ENCODE results near the gene MAFB. TPM values are rescaled to one million over a fixed set of nuclear protein-coding genes. Genes with fewer than 3 reads are reported as not detected.

Gene MAFB
- total RNA-seq, 1 experiment from 2014 or later = 0.22 TPM

GRCh38 chr20:40711079-40711478 lies 22.0 kb upstream of the MAFB start:
- no peak for DNase-seq (ENCODE audit: low read depth, low spot score)
- Histone ChIP-seq H3K9me3 (ENCODE audit: control insufficient read depth in 1 of 2, insufficient read depth in 1 of 2, low read depth in 1 of 2, low read length in 2 of 2) (no peaks in the 10 kb centered on the region), H3K4me1 (ENCODE audit: control insufficient read depth in 1 of 2, insufficient read depth in 2 of 2, low read length in 2 of 2) (peaks cover 0 to 6% of the 10 kb centered on the region in 2 experiments; a peak in 2 of 4 replicates), H4K20me1 (ENCODE audit: insufficient read depth) (no peaks in the 10 kb centered on the region), H3K9ac (ENCODE audit: low read length) (no peak overlapping the region), H3K9me2 (ENCODE audit: insufficient read depth) (no peaks in the 10 kb centered on the region), H2AFZ (ENCODE audit: low read depth, low read length, poor library complexity, severe bottlenecking) (no peak overlapping the region), H3K27ac (ENCODE audit: low read depth, low read length) (no peak overlapping the region), H3K4me2 (ENCODE audit: low read length) (no peak overlapping the region), H3K27me3 (ENCODE audit: insufficient read depth, low read length) (peaks cover 11% of the 10 kb centered on the region; the same call in 1 of the 2 replicates), H3K36me3 (ENCODE audit: control insufficient read depth in 1 of 2, insufficient read depth in 2 of 2, low read length in 2 of 2) (no peaks in the 10 kb centered on the region), H3K4me3 (replicated peaks in 1 of 2; ENCODE audit: low read depth in 1 of 2, low read length in 2 of 2) (no peak overlapping the region), H3K79me2 (ENCODE audit: insufficient read depth, low read length) (no peaks in the 10 kb centered on the region)
- RAD21 ChIA-PET (ENCODE audit: low non-redundant PET in 1 of 2, low total read pairs in 2 of 2, uncharacterized antibody in 2 of 2, unreplicated experiment in 2 of 2) = no interaction called here
- CTCF ChIA-PET = interaction anchor here (2.1 kb wide), 1 partner anchor 30 kb away, joined by 4 read pairs; no protein-coding TSS in a partner anchor
- no TSS peak for BruUV-seq (replicated peaks)
- TF ChIP-seq ZBTB33 (IDR thresholded peaks at IDR 0.05; ENCODE audit: extremely low read depth, insufficient replicate concordance, low read length) (no peak), CEBPB (IDR thresholded peaks at IDR 0.05; ENCODE audit: low read depth) (no peak), FOSL1 (IDR thresholded peaks at IDR 0.05; ENCODE audit: low read depth) (no peak), SP1 (IDR thresholded peaks at IDR 0.05; ENCODE audit: low read depth) (no peak), SRF (IDR thresholded peaks at IDR 0.05; ENCODE audit: low read depth) (no peak), EZH2phosphoT487 (IDR thresholded peaks at IDR 0.05; ENCODE audit: borderline replicate concordance) (no peak), POLR2A (IDR thresholded peaks at IDR 0.05; ENCODE audit: borderline replicate concordance, extremely low read depth, insufficient read depth, insufficient read length) (no peak), CBX3 (IDR thresholded peaks at IDR 0.05; ENCODE audit: low read depth) (no peak), ELF1 (IDR thresholded peaks at IDR 0.05; ENCODE audit: borderline replicate concordance, low read depth) (no peak), ZFX (IDR thresholded peaks at IDR 0.05) (no peak), EGR1 (IDR thresholded peaks at IDR 0.05; ENCODE audit: low read depth) (no peak), JUND (IDR thresholded peaks at IDR 0.05) (no peak), EZH2 (IDR thresholded peaks at IDR 0.05) (no peak), ZNF274 (IDR thresholded peaks at IDR 0.05; ENCODE audit: low read depth, low read length) (no peak), YY1 (IDR thresholded peaks at IDR 0.05; ENCODE audit: extremely low read depth, insufficient replicate concordance, low read depth, low read length) (no peak), POLR2AphosphoS5 (IDR thresholded peaks at IDR 0.05; ENCODE audit: low read depth, low read length) (no peak), REST (IDR thresholded peaks at IDR 0.05; ENCODE audit: low read depth) (no peak), ATF3 (IDR thresholded peaks at IDR 0.05) (no peak), MAX (IDR thresholded peaks at IDR 0.05) (no peak), TCF7L2 (IDR thresholded peaks at IDR 0.05; ENCODE audit: borderline replicate concordance, extremely low read depth, insufficient read depth, insufficient read length) (no peak)
- intact Hi-C loops (cut with micrococcal nuclease) = no loop called here
- POLR2A ChIA-PET = no interaction called here
- no peak for ATAC-seq
